ENCODE data around the gene TPP2. TPM values are rescaled to one million over a fixed set of nuclear protein-coding genes. Genes with fewer than 3 reads are reported as not detected.

The TPP2 gene
- polyA plus RNA-seq, 6 donors from 2014 or later = 11.8 to 29.0 (median 27.1) TPM

Other genes starting within 250 kb of the TPP2 start
- gene FGF14, start 194.9 kb upstream of the TPP2 start, polyA plus RNA-seq (ENCODE audit: low read depth in 6 of 6) = not detected
- not detected for gene METTL21C, start 98.1 kb downstream of the TPP2 start, polyA plus RNA-seq (ENCODE audit: low read depth in 6 of 6)
- gene TEX30, start 176.8 kb downstream of the TPP2 start, polyA plus RNA-seq (ENCODE audit: low read depth in 6 of 6) = 10 to 100 TPM; 14.6 to 31.8 (median 20.2) TPM
- not detected for gene POGLUT2, start 202.0 kb downstream of the TPP2 start, polyA plus RNA-seq (ENCODE audit: low read depth in 6 of 6)
- 1 to 10 TPM; 2.2 to 7.5 (median 3.4) TPM for gene BIVM, start 202.1 kb downstream of the TPP2 start, polyA plus RNA-seq (ENCODE audit: low read depth in 6 of 6)
- gene ERCC5, start 249.0 kb downstream of the TPP2 start, polyA plus RNA-seq (ENCODE audit: low read depth in 6 of 6) = 10 to 100 TPM; 14.3 to 37.4 (median 29.6) TPM